ENCODE data around the gene HRH2.

DNA sequence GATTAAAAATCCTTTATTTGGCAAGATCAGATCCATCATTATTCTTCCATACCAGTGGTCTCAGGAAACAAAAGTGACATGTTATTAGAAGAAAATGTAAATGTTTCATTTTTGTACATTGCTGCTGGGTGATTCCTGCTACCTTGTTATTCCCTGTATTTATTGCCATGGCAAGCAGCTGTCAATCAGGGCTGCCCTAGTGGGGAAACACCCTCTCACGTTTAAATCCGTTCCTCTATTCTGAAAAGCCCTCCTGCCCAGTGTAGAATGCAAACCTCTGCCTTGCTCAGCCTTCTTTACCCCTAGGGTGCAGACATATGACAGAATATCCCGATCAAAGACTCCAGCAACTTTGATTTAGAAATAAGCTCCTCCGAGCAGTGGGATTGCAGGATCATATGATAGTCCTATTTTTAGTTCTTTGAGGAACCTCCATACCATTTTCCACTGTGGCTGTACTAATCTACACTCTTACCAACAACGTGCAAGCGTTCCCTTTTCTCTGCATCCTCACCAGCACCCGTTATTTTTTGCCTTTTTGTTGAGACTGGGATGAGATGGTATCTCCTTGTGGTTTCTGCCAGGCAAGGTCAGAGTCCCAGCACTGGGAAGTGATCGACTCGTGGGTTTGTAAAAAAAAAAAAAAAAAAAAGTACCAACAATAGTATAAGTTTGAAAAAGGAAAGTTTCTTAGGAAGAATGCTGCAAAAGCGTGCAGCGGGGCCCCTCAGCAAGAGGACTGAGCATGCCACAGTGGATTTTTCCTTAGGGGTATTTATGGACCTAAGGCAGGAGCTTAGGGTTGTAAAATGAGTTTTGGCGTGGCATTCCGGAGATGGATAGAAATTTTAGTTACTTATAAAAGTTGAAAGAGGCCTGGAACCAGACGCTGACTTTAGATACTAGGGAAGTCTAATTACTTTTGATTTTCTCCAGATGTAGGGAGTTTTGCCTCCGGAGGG is 66.7 kb downstream of the HRH2 start:
- TF ChIP-seq, protein P1, sequence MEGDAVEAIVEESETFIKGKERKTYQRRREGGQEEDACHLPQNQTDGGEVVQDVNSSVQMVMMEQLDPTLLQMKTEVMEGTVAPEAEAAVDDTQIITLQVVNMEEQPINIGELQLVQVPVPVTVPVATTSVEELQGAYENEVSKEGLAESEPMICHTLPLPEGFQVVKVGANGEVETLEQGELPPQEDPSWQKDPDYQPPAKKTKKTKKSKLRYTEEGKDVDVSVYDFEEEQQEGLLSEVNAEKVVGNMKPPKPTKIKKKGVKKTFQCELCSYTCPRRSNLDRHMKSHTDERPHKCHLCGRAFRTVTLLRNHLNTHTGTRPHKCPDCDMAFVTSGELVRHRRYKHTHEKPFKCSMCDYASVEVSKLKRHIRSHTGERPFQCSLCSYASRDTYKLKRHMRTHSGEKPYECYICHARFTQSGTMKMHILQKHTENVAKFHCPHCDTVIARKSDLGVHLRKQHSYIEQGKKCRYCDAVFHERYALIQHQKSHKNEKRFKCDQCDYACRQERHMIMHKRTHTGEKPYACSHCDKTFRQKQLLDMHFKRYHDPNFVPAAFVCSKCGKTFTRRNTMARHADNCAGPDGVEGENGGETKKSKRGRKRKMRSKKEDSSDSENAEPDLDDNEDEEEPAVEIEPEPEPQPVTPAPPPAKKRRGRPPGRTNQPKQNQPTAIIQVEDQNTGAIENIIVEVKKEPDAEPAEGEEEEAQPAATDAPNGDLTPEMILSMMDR (IDR thresholded peaks at IDR 0.05): no peak
- TF ChIP-seq POLR2A (IDR thresholded peaks at IDR 0.05): no peak

Data from esophagus squamous epithelium (tissue), 4 donors.